ENCODE results near the gene NDUFA9. TPM values are rescaled to one million over a fixed set of nuclear protein-coding genes. Genes with fewer than 3 reads are reported as not detected.
A peak's percentile ranks its signal among the peaks of the same experiment; 100 is the strongest.

Gene NDUFA9
- total and polyA plus RNA-seq, 5 donors from 2014 or later = 61.1 to 204 (median 174) TPM

DNA sequence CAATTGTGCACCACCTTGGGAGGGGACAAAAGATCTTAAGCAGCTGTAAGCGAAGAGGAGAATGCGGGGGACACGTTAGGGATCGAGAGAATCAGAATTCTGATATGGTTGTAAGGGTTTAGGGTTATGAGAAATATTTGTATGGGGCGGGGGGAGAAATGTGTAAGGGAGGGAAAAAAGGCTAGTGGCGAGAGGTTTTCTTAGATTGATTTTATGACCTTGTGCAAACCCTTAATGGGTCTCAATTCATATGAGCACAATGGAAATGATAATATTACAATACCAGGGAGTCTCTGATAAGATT, 396 bp downstream of the NDUFA9 start:
- Histone ChIP-seq H3K27ac (ENCODE audit: insufficient read depth, low read length, poor library complexity, severe bottlenecking) (peak overlapping the region; percentile 68), H3K27me3 (ENCODE audit: control insufficient read depth, insufficient read depth, low read length) (no peaks in the 10 kb centered on the region), H3K36me3 (ENCODE audit: control insufficient read depth, insufficient read depth, low read length) (peaks cover 2% of the 10 kb centered on the region), H3K4me3 (ENCODE audit: low read depth, low read length) (peak overlapping the region; percentile 100), H3K4me1 (ENCODE audit: control insufficient read depth, insufficient read depth, low read length, poor library complexity, severe bottlenecking) (peaks cover 24% of the 10 kb centered on the region), H3K9me3 (ENCODE audit: control insufficient read depth in 2 of 2, low read length in 2 of 2) (no peaks in the 10 kb centered on the region)
- DNase-seq = no peak
- no peak for ATAC-seq (ENCODE audit: low read depth in 2 of 2)
- H3K9me3 Mint-ChIP-seq = peaks cover 0 to 1% (median 0%) of the 10 kb centered on the region in 7 donors
- peaks cover 19 to 69% (median 47%) of the 10 kb centered on the region in 4 donors for H3K4me1 Mint-ChIP-seq
- H3K36me3 Mint-ChIP-seq = no peaks in the 10 kb centered on the region
- peak overlapping the region; percentile 95 to 98 (median 97) for H3K27ac Mint-ChIP-seq
- peak overlapping the region; percentile 96 to 99 (median 96) for H3K4me3 Mint-ChIP-seq
- H3K27me3 Mint-ChIP-seq = peaks cover 13% of the 10 kb centered on the region

DNA sequence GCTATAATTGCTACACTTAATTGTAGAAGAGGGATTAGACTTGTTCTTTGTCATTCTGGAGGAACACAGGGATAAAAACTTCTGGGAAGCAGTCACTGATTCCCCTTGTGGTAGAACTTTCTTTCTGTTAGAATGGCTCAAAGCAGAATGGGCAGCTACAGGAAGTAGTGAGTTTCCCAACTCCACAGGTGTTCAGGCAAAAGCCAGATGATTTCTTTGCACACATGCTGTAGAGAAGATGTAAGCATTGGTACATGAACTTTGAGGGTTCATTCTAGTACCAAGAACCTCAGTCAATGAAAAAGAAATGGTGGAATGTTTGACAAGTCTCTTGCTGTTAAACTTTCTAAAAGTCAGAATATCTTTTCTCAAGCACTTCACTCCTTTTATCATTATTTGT, 4.3 kb downstream of the NDUFA9 start:
- peaks cover 28% of the 10 kb centered on the region for H3K36me3 Mint-ChIP-seq

DNA sequence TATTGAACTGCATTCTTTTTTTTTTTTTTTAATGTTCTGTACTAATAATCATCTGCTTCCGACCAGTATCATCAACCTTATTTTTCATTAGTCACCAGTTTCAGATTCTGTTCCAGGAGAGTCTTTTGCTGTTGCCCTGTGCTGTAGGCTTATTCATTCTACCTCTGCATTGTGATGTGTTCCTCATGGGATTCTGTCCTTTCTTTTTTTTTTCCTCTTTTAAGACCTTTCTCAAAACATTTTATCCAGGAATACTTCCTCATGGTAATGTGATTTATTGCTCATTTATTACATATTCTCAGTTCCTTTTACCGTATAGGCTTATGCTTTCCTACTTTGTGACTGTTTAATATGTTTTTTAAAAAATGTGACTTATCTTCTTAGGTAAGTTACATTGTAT, 4.8 kb downstream of the NDUFA9 start:
- no peaks in the 10 kb centered on the region for H3K27me3 ChIP-seq (ENCODE audit: control insufficient read depth, insufficient read depth, low read length)
- peaks cover 0 to 1% (median 0%) of the 10 kb centered on the region in 7 donors for H3K9me3 Mint-ChIP-seq
- H3K9me3 ChIP-seq (ENCODE audit: control insufficient read depth in 2 of 2, low read length in 2 of 2) = no peaks in the 10 kb centered on the region
- ATAC-seq (ENCODE audit: low read depth in 2 of 2) (no peak), DNase-seq (no peak)
- no peak overlapping the region for H3K27ac ChIP-seq (ENCODE audit: insufficient read depth, low read length, poor library complexity, severe bottlenecking)
- H3K4me1 Mint-ChIP-seq = peaks cover 25 to 58% (median 42%) of the 10 kb centered on the region in 4 donors
- peaks cover 29% of the 10 kb centered on the region for H3K36me3 Mint-ChIP-seq
- H3K27me3 Mint-ChIP-seq = peaks cover 7% of the 10 kb centered on the region
- no peak overlapping the region for H3K27ac Mint-ChIP-seq
- peaks cover 15% of the 10 kb centered on the region for H3K4me1 ChIP-seq (ENCODE audit: control insufficient read depth, insufficient read depth, low read length, poor library complexity, severe bottlenecking)
- no peak overlapping the region for H3K4me3 ChIP-seq (ENCODE audit: low read depth, low read length)
- H3K4me3 Mint-ChIP-seq = peak overlapping the region in 1 of 4 donors; percentile 62
- H3K36me3 ChIP-seq (ENCODE audit: control insufficient read depth, insufficient read depth, low read length) = peaks cover 43% of the 10 kb centered on the region

More for the DNA sequence above, 4.3 kb downstream of the NDUFA9 start:
- Histone ChIP-seq H3K36me3 (ENCODE audit: control insufficient read depth, insufficient read depth, low read length) (peaks cover 39% of the 10 kb centered on the region), H3K4me1 (ENCODE audit: control insufficient read depth, insufficient read depth, low read length, poor library complexity, severe bottlenecking) (peaks cover 18% of the 10 kb centered on the region), H3K27me3 (ENCODE audit: control insufficient read depth, insufficient read depth, low read length) (no peaks in the 10 kb centered on the region), H3K9me3 (ENCODE audit: control insufficient read depth in 2 of 2, low read length in 2 of 2) (no peaks in the 10 kb centered on the region), H3K27ac (ENCODE audit: insufficient read depth, low read length, poor library complexity, severe bottlenecking) (no peak overlapping the region), H3K4me3 (ENCODE audit: low read depth, low read length) (no peak overlapping the region)
- DNase-seq (no peak), ATAC-seq (ENCODE audit: low read depth in 2 of 2) (no peak)
- Mint-ChIP-seq H3K9me3 (peaks cover 0 to 1% (median 0%) of the 10 kb centered on the region in 7 donors), H3K4me3 (peak overlapping the region in 1 of 4 donors; percentile 62), H3K27ac (no peak overlapping the region), H3K4me1 (peaks cover 25 to 62% (median 44%) of the 10 kb centered on the region in 4 donors), H3K27me3 (peaks cover 8% of the 10 kb centered on the region)

DNA sequence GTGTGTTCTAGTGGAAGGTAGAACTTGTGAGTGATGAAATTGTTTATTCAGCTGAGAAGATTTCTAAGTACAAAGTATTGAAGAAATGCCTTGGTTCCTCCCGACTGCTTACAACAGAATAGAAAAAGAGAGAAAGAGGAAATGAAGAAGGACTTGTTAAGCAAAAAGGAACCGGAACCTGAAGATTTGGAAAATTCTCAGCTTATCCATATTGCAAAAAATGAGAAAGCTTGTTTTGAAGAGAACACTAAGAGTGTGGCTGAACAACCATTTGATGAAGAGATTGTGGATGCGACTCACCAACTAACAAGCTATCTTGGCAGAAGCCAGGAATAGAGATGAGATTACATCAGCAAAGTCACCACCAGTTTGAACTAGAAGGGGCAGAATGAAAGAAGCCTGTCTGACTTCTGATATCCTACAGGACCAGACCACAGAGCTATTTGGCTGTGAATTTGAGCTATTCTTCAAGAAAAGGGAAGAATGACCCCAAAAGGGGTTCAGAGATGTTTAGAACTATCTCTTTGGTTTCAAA, 15.1 kb downstream of the NDUFA9 start:
- peaks cover 0 to 1% (median 0%) of the 10 kb centered on the region in 7 donors for H3K9me3 Mint-ChIP-seq
- H3K27ac Mint-ChIP-seq = no peak overlapping the region
- Histone ChIP-seq H3K4me1 (ENCODE audit: control insufficient read depth, insufficient read depth, low read length, poor library complexity, severe bottlenecking) (no peaks in the 10 kb centered on the region), H3K27me3 (ENCODE audit: control insufficient read depth, insufficient read depth, low read length) (no peaks in the 10 kb centered on the region), H3K4me3 (ENCODE audit: low read depth, low read length) (no peak overlapping the region), H3K27ac (ENCODE audit: insufficient read depth, low read length, poor library complexity, severe bottlenecking) (no peak overlapping the region), H3K9me3 (ENCODE audit: control insufficient read depth in 2 of 2, low read length in 2 of 2) (no peaks in the 10 kb centered on the region), H3K36me3 (ENCODE audit: control insufficient read depth, insufficient read depth, low read length) (peaks cover 97% of the 10 kb centered on the region)
- no peaks in the 10 kb centered on the region for H3K27me3 Mint-ChIP-seq
- ATAC-seq (ENCODE audit: low read depth in 2 of 2) (no peak), DNase-seq (no peak)
- peaks cover 4 to 11% (median 10%) of the 10 kb centered on the region in 4 donors for H3K4me1 Mint-ChIP-seq
- H3K4me3 Mint-ChIP-seq = no peak overlapping the region
- H3K36me3 Mint-ChIP-seq = peaks cover 51% of the 10 kb centered on the region

DNA sequence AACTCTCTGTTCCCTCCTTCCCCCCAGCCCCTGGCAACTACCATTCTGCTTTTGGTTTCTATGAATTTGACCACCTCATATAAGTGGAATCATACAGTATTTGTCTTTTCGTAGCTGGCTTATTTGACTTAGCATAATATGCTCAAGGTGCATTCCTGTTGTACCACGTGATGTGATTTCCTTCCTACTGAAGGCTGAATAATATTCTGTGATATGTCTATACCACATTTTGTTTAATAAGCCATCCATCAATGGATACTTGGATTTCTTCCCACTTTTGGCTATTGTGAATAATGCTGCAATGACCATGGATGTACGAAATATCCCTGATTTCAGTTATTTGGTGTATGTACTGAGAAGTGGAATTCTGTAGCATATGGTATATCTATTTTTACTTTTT, 16.3 kb downstream of the NDUFA9 start:
- H3K4me3 ChIP-seq (ENCODE audit: low read depth, low read length) = no peak overlapping the region
- Mint-ChIP-seq H3K27ac (no peak overlapping the region), H3K27me3 (no peaks in the 10 kb centered on the region), H3K4me1 (peaks cover 4 to 11% (median 10%) of the 10 kb centered on the region in 4 donors), H3K36me3 (peaks cover 58% of the 10 kb centered on the region), H3K4me3 (no peak overlapping the region), H3K9me3 (peaks cover 0 to 1% (median 0%) of the 10 kb centered on the region in 7 donors)
- H3K36me3 ChIP-seq (ENCODE audit: control insufficient read depth, insufficient read depth, low read length) = peaks cover 96% of the 10 kb centered on the region
- DNase-seq = no peak
- H3K9me3 ChIP-seq (ENCODE audit: control insufficient read depth in 2 of 2, low read length in 2 of 2) = no peaks in the 10 kb centered on the region
- no peak overlapping the region for H3K27ac ChIP-seq (ENCODE audit: insufficient read depth, low read length, poor library complexity, severe bottlenecking)
- H3K27me3 ChIP-seq (ENCODE audit: control insufficient read depth, insufficient read depth, low read length) = no peaks in the 10 kb centered on the region
- no peak for ATAC-seq (ENCODE audit: low read depth in 2 of 2)
- H3K4me1 ChIP-seq (ENCODE audit: control insufficient read depth, insufficient read depth, low read length, poor library complexity, severe bottlenecking) = no peaks in the 10 kb centered on the region

DNA sequence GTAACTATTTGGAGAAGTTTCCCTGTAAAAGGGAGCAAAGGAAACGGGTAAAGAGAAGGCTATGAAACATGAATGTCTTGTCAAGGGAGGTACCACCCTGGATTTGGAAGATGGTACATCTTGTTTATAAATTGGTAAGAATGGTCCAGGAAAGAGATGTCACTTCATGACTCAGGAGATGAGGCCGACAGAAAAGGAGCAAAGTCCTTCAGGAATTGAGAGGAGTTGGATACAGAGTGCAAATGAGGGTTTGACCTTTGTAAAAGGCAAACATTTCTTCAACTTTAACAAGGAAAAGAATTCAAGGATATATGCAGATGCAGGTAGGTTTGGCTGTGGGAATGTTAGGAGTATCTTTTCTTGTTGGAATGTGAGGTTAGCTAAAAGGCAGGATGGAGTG, 30.8 kb downstream of the NDUFA9 start:
- DNase-seq (no peak), ATAC-seq (ENCODE audit: low read depth in 2 of 2) (no peak)
- H3K27ac Mint-ChIP-seq = no peak overlapping the region
- no peak overlapping the region for H3K27ac ChIP-seq (ENCODE audit: insufficient read depth, low read length, poor library complexity, severe bottlenecking)
- H3K36me3 ChIP-seq (ENCODE audit: control insufficient read depth, insufficient read depth, low read length) = peaks cover 37% of the 10 kb centered on the region
- H3K4me1 ChIP-seq (ENCODE audit: control insufficient read depth, insufficient read depth, low read length, poor library complexity, severe bottlenecking) = no peaks in the 10 kb centered on the region
- H3K27me3 Mint-ChIP-seq = no peaks in the 10 kb centered on the region
- no peaks in the 10 kb centered on the region for H3K27me3 ChIP-seq (ENCODE audit: control insufficient read depth, insufficient read depth, low read length)
- H3K4me3 Mint-ChIP-seq = no peak overlapping the region
- no peaks in the 10 kb centered on the region for H3K9me3 ChIP-seq (ENCODE audit: control insufficient read depth in 2 of 2, low read length in 2 of 2)
- H3K4me3 ChIP-seq (ENCODE audit: low read depth, low read length) = no peak overlapping the region
- peaks cover 25% of the 10 kb centered on the region for H3K36me3 Mint-ChIP-seq
- peaks cover 0 to 10% (median 0%) of the 10 kb centered on the region in 4 donors for H3K4me1 Mint-ChIP-seq
- H3K9me3 Mint-ChIP-seq = peaks cover 0 to 3% (median 0%) of the 10 kb centered on the region in 7 donors

DNA sequence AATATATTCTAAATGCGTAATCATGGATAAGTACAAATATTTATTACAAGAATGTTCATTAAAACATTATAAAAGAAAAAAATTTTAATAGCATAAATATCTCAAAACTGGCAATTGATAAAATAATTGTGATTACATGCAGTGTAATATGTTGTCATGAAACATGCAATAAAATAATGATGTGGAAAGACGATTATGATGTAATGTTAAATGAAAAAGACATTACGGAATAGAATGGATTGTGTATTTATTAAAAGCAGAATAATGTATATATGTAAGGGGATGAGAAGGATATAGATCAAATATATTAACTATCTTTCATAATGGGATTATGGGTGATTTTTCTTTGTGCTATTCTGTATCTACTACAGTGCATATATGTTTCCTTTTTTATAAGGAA, 32.8 kb downstream of the NDUFA9 start:
- no peaks in the 10 kb centered on the region for H3K27me3 ChIP-seq (ENCODE audit: control insufficient read depth, insufficient read depth, low read length)
- Mint-ChIP-seq H3K27ac (no peak overlapping the region), H3K4me3 (no peak overlapping the region), H3K4me1 (peaks cover 0 to 10% (median 2%) of the 10 kb centered on the region in 4 donors), H3K27me3 (no peaks in the 10 kb centered on the region), H3K36me3 (peaks cover 46% of the 10 kb centered on the region), H3K9me3 (peaks cover 0 to 1% (median 0%) of the 10 kb centered on the region in 7 donors)
- H3K9me3 ChIP-seq (ENCODE audit: control insufficient read depth in 2 of 2, low read length in 2 of 2) = no peaks in the 10 kb centered on the region
- no peak overlapping the region for H3K4me3 ChIP-seq (ENCODE audit: low read depth, low read length)
- no peak for ATAC-seq (ENCODE audit: low read depth in 2 of 2)
- H3K4me1 ChIP-seq (ENCODE audit: control insufficient read depth, insufficient read depth, low read length, poor library complexity, severe bottlenecking) = no peaks in the 10 kb centered on the region
- H3K36me3 ChIP-seq (ENCODE audit: control insufficient read depth, insufficient read depth, low read length) = peaks cover 57% of the 10 kb centered on the region
- no peak overlapping the region for H3K27ac ChIP-seq (ENCODE audit: insufficient read depth, low read length, poor library complexity, severe bottlenecking)
- DNase-seq = no peak

DNA sequence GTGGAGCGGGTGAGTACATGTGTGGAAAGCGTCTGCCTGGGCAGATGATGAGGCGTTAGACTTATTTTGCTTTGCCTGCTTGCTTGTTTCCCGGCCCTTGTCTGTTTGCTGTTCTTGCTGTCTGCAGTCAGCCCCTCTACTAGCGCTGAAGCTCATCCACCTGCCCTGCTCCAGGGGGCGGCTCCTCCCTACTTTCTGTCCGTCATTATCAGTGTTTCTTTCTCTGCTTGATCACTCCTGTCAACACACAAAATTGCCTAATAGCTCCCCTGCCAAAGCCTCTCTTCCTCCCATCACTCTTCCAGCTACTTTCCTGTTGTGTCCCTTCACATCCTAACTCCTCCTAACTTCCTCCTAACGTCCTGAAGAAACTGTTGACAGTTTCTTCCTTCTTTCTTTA, 36.4 kb downstream of the NDUFA9 start:
- no peaks in the 10 kb centered on the region for H3K9me3 Mint-ChIP-seq
- H3K36me3 Mint-ChIP-seq = peaks cover 61% of the 10 kb centered on the region
- no peak overlapping the region for H3K4me3 Mint-ChIP-seq
- H3K4me1 Mint-ChIP-seq = peaks cover 0 to 4% (median 0%) of the 10 kb centered on the region in 4 donors
- Histone ChIP-seq H3K27ac (ENCODE audit: insufficient read depth, low read length, poor library complexity, severe bottlenecking) (no peak overlapping the region), H3K4me1 (ENCODE audit: control insufficient read depth, insufficient read depth, low read length, poor library complexity, severe bottlenecking) (no peaks in the 10 kb centered on the region), H3K9me3 (ENCODE audit: control insufficient read depth in 2 of 2, low read length in 2 of 2) (no peaks in the 10 kb centered on the region), H3K36me3 (ENCODE audit: control insufficient read depth, insufficient read depth, low read length) (peaks cover 74% of the 10 kb centered on the region), H3K27me3 (ENCODE audit: control insufficient read depth, insufficient read depth, low read length) (no peaks in the 10 kb centered on the region), H3K4me3 (ENCODE audit: low read depth, low read length) (no peak overlapping the region)
- no peak for DNase-seq
- ATAC-seq (ENCODE audit: low read depth in 2 of 2) = no peak
- H3K27ac Mint-ChIP-seq = peak overlapping the region in 1 of 3 donors; percentile 4
- no peaks in the 10 kb centered on the region for H3K27me3 Mint-ChIP-seq

All from CD4-positive, CD25-positive, alpha-beta regulatory T cell (primary cell).